Stimulated activated CD4-positive, alpha-beta T cell treated with anti-CD3 and anti-CD28 coated beads, Interleukin-12 subunit alpha, Interleukin-12 subunit beta, amount 100 ng/mL, for 24 hours (primary cell): ENCODE data around the gene ZDHHC16.
"Not testable (repeated sequence)": the region's sequence is repeated elsewhere in the genome, so short reads cannot be mapped to it uniquely, and the experiment has no call there.

Experiments used
- DNase-seq, 2 experiments: peaks; one replicate each; pipeline ENCODE4 v3.0.0-alpha.2; 2020; ENCODE audit warnings: low read depth in 2 of 2

ZDHHC16 gene

DNA sequence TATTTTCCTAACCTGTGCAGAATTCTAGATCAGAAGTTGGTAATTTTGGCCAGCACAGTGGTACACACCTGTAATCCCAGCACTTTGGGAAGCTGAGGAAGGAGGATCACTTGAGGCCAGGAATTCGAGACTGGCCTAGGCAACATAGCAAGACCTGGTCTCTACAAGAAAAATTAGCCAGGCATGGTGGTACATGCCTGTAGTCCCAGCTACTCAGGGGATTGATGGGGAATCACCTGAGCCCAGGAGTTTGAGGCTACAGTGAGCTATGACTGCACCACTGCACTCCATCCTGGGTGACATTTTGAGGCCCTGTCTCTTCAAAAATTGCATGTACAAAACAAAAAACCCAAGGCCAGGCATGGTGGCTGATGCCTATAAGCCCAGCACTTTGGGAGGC, 11.4 kb upstream of the ZDHHC16 start:
- no peak for DNase-seq

DNA sequence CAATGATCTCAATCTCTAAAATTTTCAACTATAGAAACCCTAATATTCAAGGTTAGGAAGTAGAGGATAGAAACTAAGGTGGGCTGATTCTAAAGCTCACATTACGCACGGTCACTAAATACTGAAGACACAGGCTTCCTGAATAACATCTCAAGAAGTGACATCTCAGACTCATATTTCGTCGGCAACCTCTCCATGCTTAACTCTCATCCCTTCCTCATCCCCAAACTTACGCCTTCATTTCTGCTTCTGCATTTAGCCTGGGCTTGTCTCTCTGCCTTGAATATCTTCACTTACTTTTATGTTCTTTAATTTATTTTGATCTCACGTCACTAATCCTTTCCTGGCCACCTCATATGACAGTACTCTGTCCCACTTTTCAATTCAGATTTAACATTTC, 10.8 kb upstream of the ZDHHC16 start:
- no peak for DNase-seq

DNA sequence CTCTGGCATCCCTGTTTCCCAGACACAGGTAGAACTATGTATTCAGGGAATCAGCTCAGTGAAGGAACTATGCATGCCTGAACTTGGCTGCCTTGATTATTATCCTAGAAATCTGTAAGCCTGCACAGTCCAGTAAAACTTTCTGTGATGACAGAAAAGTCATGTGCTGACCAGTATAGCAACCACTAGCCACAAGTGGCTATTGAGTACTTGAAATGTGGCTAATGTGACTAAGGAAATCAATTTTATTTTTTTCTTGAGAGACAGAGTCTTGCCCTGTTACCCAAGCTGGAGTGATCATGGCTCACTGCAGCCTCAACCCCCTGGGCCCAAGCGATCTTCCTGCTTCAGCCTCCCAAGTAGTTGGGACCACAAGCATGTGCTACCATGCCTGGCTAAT, 3.7 kb upstream of the ZDHHC16 start:
- no peak for DNase-seq

DNA sequence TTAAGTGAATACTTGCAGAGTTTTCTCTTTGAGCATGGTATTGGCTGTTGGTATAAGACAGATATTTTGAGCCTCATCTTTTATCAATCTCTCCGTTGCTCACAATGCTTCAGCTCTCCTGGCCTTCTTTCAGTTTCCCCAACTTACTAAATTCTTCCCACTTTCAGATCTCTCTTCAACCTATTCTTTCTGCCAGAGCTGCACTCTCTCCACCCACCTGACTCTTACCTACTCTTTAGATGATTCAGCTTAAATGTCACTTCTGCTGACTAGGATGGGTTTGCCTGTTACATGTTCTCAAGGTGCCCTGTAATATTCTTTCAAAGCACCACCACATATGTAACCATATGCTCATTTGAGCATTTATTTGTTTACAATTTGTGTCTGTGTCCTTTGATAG, 1.8 kb upstream of the ZDHHC16 start:
- DNase-seq, result no peak

DNA sequence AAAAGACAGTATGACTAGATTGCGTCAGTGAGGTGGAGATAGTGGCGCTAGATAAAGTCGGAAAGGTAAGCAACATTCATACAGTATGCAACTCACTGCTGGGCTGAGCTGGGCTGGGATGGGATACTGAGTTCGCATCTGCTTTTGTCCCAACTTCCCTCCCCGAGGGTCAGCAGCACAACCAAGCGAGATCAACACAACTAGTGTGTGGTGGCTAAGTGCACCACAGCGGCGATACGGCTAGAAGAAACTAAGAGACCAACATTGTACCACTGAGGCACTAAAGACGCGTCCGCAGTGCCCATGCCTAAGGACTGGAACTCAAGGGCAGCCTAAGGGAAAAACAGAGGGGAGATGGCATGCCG, 636 bp upstream of the ZDHHC16 start:
- DNase-seq, result no peak

GRCh38 chr10:97450828-97451227, 4.9 kb downstream of the ZDHHC16 start:
- DNase-seq, result no peak

GRCh38 chr10:97451605-97452004, 5.6 kb downstream of the ZDHHC16 start:
- DNase-seq, result no peak

DNA sequence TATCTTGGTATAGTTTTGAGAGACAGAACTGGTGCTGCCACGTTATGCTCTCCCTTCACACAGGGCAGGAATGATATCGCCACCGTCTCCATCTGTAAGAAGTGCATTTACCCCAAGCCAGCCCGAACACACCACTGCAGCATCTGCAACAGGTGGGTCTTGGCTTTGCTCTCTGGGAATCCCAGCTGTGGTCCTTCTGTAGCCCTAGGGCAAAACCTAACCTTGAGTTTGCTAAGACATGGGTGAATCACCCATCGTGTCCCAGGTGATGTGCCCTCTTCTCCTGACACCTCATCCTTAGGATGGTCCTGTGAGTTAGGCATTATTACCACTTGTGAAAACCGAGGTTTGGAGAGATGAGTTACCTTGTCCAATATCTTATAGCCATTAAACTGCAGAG, 6.4 kb downstream of the ZDHHC16 start:
- DNase-seq, result no peak

DNA sequence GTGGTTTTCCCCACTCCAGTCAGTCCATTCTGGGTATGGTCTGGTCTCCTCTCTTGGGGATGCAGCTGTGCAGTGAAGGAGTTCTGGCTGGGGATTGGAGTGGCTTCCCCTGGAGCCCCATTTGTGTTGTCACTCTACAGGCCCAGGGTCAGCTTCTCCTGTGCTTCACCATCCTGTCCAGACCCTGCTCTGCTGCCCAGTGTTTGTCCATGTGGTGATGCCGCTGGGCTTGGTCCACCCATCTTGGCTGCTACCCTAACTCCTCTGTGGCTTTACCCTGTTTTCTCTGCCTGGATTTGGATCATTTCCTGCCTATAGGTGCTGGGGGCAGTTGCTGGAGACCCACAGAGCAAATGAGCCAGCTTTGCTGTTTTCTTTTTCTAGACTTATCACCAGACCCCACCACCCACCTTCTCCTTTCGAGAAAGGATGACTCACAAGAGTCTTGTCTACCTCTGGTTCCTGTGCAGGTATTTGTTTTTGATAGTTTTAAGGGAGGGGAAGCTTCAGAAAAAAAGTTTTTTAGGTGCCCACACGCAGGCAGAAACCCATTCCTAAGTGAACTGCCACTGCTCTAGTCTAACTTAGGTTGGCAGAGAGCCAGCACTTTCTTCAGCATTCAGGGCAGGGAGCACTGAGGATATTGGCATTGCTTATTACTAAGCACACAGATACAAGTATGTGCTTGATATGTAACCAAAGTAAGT, 8.5 kb downstream of the ZDHHC16 start:
- DNase-seq, result no peak

- no peak for DNase-seq
These were observed 10.2 kb downstream of the ZDHHC16 start for GRCh38 chr10:97456034-97456685.

- no peak for DNase-seq
These were observed 10.7 kb downstream of the ZDHHC16 start for GRCh38 chr10:97456686-97457065.

DNA sequence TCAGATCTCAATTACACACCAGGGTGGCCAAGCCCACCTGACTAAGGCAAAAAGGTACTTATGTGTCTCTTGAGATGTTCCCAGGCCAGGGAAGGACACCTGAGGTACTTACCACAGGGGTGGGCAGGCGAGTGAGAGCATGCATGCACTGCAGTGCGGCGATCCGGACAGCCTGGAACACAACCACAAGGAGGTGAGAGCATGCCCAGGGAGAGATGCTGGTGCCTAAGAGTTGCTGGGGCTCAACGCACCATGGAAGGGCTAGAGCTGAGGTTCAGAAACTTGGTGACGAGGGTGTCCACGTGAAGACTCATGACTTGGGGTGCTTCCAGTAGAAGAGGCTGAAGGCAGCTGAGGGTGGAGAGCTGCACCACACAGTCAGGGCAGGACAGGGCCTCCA, 13.1 kb downstream of the ZDHHC16 start:
- no peak for DNase-seq

DNA sequence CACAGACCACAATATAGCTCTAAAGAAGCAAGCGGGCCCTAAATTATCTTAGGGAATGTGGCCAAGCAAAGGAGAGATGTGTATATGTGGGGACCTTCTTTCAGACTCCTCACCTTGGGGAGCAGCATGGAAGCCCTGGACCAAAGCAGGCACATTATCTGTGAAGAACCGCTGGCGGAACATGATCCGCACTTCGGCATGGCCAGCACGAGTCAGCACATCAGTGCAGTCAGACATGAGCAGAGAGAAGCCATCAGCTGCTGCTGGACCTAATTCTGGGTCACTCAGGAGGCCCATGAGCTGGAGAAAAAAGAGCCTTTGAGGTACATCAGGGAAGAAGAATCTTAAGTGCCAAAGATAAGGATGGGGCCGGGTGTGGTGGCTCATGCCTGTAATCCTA, 14.0 kb downstream of the ZDHHC16 start:
- DNase-seq, result no peak

GRCh38 chr10:97462309-97462708, 16.3 kb downstream of the ZDHHC16 start:
- DNase-seq, result no peak

- peak in 1 of 2 experiments; percentile 18 for DNase-seq
These were observed 17.6 kb downstream of the ZDHHC16 start for GRCh38 chr10:97463363-97464132.

- no peak for DNase-seq
These were observed 18.3 kb downstream of the ZDHHC16 start for GRCh38 chr10:97464226-97464625.

DNA sequence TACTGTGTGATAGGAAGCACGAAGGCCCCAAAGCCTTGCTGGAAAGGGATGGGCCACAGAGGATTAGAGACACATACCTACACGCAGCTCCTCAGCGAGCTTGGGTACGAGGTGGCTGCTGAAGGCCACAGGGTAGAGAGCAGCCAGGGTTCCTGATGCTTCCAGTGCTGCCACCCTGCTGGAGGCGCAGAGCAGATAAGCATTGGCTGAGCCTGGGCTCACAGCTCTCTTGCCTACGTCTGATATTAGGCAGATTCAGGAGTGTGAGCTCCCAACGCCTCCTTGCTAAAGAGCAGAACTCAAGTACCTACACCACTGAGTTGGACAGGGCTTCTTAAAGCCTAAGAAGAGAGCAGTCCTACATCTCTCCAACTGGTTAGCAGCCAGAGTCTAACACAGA, 20.0 kb downstream of the ZDHHC16 start:
- DNase-seq, result no peak

DNA sequence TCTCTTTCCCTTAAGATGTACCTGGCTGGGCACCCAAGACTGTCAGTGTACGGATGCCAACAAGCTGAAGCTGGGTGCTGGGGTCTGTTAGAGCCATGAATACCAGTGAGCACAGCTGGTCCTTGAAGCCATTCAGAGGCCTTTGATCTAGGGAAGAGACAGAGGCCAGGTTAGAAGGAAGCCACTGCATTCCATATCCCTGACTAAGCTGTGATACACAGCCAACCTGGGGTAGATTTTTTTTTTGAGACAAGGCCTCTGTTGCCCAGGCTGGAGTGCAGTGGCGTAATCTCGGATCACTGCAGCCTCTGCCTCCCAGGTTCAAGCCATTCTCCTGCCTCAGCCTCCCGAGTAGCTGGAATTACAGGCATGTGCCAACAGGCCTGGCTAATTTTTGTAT, 20.8 kb downstream of the ZDHHC16 start:
- no peak for DNase-seq

- DNase-seq, result no peak
These were observed 22.2 kb downstream of the ZDHHC16 start for GRCh38 chr10:97468162-97468561.

DNA sequence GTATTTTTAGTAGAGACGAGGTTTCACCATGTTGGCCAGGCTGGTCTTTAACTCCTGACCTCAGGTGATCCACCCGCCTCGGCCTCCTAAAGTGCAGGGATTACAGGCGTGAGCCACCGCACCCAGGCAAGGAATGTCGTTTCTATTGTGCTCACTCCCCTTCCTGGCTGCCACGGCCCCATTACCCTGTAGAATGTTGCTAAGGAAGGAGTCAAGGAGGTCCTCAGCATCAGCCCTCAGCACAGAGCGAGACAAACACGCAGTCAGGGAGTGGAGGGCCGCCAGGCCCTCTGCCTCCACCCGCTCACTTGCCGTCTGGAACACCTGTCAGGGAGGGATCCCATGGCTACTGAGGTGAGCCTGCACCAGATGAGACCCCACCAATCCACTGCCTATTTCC, 22.8 kb downstream of the ZDHHC16 start:
- not testable (repeated sequence) for DNase-seq

GRCh38 chr10:97474918-97475317, 28.9 kb downstream of the ZDHHC16 start:
- no peak for DNase-seq

GRCh38 chr10:97475936-97476594, 30.1 kb downstream of the ZDHHC16 start:
- DNase-seq, result no peak

GRCh38 chr10:97479410-97479809, 33.4 kb downstream of the ZDHHC16 start:
- not testable (repeated sequence) for DNase-seq
